ENCODE measurements around the gene MAPK1.

DNA sequence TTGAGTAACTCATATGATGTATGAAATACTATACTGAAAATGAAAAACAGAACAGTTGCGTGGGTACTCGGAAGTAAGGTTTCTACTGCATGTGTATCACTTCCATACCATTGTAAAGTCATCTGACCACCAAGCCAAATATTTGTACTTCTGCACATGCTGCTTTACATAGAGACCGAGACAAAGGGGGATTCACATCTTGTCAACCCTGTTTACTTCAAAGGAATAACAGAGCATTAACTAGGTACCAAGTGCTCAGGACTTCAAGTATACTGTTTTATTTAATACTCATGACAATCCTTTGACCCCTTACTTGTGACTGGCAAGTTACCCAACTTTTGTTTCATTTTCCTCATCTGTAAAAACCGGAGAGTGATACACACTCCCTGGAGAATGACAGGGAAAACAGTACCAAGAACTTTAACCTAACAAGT, 9.9 kb downstream of the MAPK1 start:
- TF ChIP-seq, protein P1, sequence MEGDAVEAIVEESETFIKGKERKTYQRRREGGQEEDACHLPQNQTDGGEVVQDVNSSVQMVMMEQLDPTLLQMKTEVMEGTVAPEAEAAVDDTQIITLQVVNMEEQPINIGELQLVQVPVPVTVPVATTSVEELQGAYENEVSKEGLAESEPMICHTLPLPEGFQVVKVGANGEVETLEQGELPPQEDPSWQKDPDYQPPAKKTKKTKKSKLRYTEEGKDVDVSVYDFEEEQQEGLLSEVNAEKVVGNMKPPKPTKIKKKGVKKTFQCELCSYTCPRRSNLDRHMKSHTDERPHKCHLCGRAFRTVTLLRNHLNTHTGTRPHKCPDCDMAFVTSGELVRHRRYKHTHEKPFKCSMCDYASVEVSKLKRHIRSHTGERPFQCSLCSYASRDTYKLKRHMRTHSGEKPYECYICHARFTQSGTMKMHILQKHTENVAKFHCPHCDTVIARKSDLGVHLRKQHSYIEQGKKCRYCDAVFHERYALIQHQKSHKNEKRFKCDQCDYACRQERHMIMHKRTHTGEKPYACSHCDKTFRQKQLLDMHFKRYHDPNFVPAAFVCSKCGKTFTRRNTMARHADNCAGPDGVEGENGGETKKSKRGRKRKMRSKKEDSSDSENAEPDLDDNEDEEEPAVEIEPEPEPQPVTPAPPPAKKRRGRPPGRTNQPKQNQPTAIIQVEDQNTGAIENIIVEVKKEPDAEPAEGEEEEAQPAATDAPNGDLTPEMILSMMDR (IDR thresholded peaks at IDR 0.05): no peak
- TF ChIP-seq POLR2AphosphoS5 (IDR thresholded peaks at IDR 0.05; ENCODE audit: low read depth, low read length) (no peak), SIN3A (IDR thresholded peaks at IDR 0.05; ENCODE audit: borderline replicate concordance, insufficient read depth, low read depth, low read length) (no peak), TCF7L2 (IDR thresholded peaks at IDR 0.05; ENCODE audit: low read depth, low read length) (no peak), REST (IDR thresholded peaks at IDR 0.05; ENCODE audit: insufficient read depth in 1 of 2, low read depth in 2 of 2, low read length in 1 of 2) (no peak)
